ENCODE measurements around the gene SLC24A4.

Gene SLC24A4

GRCh38 chr14:92503756-92504491 lies 181.0 kb downstream of the SLC24A4 start:
- no peak for TF ChIP-seq POLR2A (IDR thresholded peaks at IDR 0.05; ENCODE audit: low read depth, low read length)
- FAIRE-seq: peak; percentile 98
- DNase-seq (ENCODE audit: insufficient read length, low spot score): peak; percentile 81

GRCh38 chr14:92505826-92506225 lies 182.9 kb downstream of the SLC24A4 start:
- no peak for TF ChIP-seq POLR2A (IDR thresholded peaks at IDR 0.05; ENCODE audit: low read depth, low read length)
- FAIRE-seq (no peak), DNase-seq (ENCODE audit: insufficient read length, low spot score) (no peak)

- DNase-seq (ENCODE audit: insufficient read length, low spot score) (no peak), FAIRE-seq (no peak)
- no peak for TF ChIP-seq POLR2A (IDR thresholded peaks at IDR 0.05; ENCODE audit: low read depth, low read length)
Measured at GRCh38 chr14:92506231-92506630, 183.3 kb downstream of the SLC24A4 start.

DNA sequence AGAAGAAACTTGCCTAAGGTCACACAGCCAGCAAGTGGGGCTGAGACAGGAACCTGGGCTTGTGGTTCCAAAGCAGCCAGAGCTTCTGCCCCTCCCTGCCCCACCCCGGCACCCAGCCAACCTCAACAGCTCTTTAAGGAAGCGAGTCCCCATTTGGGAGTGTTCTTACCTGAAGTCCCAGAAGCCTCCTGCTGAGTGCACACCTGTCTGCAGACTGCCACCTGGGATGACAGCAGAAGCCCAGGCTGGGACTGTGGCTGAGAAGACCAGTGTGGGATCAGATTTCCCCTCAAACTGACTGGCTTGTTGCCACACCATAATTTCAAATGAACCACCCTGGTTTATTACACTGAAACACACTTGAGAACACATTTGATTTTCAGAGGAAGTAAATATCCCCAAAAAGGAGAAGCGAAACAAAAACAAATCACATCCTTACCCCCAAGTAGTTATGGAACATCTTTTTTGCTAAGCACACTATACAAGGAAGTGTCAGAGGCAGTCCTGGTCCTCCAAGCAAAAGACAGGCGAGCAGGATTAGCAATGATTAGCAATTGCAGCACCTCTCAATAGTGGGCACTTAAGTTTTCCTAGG lies 184.3 kb downstream of the SLC24A4 start:
- DNase-seq (ENCODE audit: insufficient read length, low spot score) (no peak), FAIRE-seq (no peak)
- TF ChIP-seq POLR2A (IDR thresholded peaks at IDR 0.05; ENCODE audit: low read depth, low read length): no peak

GRCh38 chr14:92510972-92511371 lies 188.0 kb downstream of the SLC24A4 start:
- no peak for TF ChIP-seq POLR2A (IDR thresholded peaks at IDR 0.05; ENCODE audit: low read depth, low read length)
- FAIRE-seq: peak; percentile 75

DNA sequence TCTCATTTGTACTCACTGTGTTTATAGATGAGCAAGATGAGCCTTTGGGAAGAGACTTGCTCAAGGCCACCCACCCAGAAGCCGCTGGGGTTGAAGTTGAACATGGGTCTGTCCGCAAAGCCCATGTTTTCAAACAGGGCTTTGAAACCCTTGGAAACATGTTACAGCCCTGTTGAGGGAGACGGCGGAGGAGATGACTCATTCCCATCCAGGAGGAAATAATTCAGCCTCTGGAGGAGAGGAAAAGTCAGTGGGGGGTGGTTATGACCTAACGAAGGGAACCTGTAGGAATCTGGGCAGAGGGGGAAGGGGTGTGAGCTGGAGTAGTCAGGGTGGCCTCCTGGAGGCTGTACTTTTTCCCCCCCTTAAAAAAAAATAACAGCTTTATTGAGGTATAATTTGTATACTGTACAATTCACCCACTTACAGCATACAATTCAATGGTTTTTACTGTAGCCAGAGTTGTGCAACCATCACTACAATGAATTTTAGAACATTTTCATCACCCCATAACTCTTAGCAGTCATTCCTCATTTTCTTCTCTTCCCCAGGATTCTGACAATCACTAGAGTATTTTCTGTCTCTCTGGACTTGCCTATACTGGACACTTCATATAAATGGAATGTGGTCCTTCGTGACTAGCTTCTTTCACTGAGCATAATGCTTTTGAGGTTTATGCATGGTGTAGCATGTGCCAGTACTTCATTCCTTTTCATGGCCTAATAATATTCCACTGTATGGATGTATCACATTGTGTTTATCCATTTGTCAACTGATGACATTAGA lies 188.7 kb downstream of the SLC24A4 start:
- peak; percentile 99 for FAIRE-seq
- TF ChIP-seq POLR2A (IDR thresholded peaks at IDR 0.05; ENCODE audit: low read depth, low read length): no peak
- peak; percentile 84 for DNase-seq (ENCODE audit: insufficient read length, low spot score)

More at GRCh38 chr14:92510972-92511371, 188.0 kb downstream of the SLC24A4 start:
- DNase-seq (ENCODE audit: insufficient read length, low spot score): no peak

DNA sequence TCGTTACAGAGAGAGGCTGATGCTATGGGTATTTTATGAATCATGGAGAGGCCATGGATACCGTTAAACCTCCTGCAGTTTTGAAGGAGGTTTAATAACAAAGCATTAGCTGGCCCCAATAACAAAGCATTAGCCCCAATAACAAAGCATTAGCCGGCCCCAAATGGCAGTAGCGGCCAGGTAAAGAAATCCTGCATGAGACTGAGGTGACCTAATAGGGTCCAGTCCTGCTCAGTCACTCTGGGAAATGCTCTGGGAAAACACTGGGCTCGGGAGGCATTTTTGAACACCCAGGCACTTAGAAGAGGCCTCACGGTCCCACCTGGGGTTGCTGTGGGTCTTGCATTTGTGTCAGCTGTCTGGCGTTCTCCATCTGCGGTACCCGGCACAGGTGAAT lies 189.8 kb downstream of the SLC24A4 start:
- no peak for DNase-seq (ENCODE audit: insufficient read length, low spot score)
- no peak for TF ChIP-seq POLR2A (IDR thresholded peaks at IDR 0.05; ENCODE audit: low read depth, low read length)
- peak; percentile 33 for FAIRE-seq

- FAIRE-seq: peak; percentile 33
- peak; percentile 60 for DNase-seq (ENCODE audit: insufficient read length, low spot score)
- TF ChIP-seq POLR2A (IDR thresholded peaks at IDR 0.05; ENCODE audit: low read depth, low read length): no peak; the same call in 1 of the 2 replicates
Measured at GRCh38 chr14:92513204-92513965, 190.4 kb downstream of the SLC24A4 start, which contains the start of gene RIN3. Gene RIN3 (plus strand): TSS chr14:92513781. CDS start chr14:92513933, 152 bp downstream.

GRCh38 chr14:92513966-92514843 lies 191.2 kb downstream of the SLC24A4 start:
- no peak for TF ChIP-seq POLR2A (IDR thresholded peaks at IDR 0.05; ENCODE audit: low read depth, low read length)
- FAIRE-seq (no peak), DNase-seq (ENCODE audit: insufficient read length, low spot score) (no peak)

- FAIRE-seq: no peak
- DNase-seq (ENCODE audit: insufficient read length, low spot score): no peak
- TF ChIP-seq POLR2A (IDR thresholded peaks at IDR 0.05; ENCODE audit: low read depth, low read length): no peak
Measured at GRCh38 chr14:92514844-92515514, 192.0 kb downstream of the SLC24A4 start.

- no peak for TF ChIP-seq POLR2A (IDR thresholded peaks at IDR 0.05; ENCODE audit: low read depth, low read length)
- no peak for DNase-seq (ENCODE audit: insufficient read length, low spot score)
- FAIRE-seq: no peak
Measured at GRCh38 chr14:92515546-92516343, 192.8 kb downstream of the SLC24A4 start.
